ENCODE measurements around the gene BMPER.

Gene BMPER

DNA sequence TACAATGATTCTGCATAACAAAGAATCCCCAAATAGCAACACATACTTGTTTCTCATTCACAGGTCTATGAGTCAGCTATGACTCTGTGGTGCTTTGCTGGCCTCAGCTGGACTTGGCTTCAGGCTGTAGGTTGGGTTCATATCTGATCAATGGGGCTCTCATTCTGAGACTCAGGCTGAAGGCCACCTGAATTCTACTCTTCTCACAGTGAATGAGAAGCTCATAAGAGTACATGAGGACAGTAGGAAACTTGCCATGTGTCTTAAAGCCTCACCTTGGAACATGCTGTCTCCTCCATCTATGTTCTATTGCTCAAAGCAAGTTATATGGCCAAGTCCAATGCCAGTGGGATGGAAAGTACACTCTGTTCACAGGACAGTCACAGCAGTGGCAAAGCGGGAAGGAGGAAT lies 292.9 kb downstream of the BMPER start:
- H3K27ac ChIP-seq: peak overlapping the region; percentile 67; the same call in 1 of the 2 replicates
- TF ChIP-seq, protein P1, sequence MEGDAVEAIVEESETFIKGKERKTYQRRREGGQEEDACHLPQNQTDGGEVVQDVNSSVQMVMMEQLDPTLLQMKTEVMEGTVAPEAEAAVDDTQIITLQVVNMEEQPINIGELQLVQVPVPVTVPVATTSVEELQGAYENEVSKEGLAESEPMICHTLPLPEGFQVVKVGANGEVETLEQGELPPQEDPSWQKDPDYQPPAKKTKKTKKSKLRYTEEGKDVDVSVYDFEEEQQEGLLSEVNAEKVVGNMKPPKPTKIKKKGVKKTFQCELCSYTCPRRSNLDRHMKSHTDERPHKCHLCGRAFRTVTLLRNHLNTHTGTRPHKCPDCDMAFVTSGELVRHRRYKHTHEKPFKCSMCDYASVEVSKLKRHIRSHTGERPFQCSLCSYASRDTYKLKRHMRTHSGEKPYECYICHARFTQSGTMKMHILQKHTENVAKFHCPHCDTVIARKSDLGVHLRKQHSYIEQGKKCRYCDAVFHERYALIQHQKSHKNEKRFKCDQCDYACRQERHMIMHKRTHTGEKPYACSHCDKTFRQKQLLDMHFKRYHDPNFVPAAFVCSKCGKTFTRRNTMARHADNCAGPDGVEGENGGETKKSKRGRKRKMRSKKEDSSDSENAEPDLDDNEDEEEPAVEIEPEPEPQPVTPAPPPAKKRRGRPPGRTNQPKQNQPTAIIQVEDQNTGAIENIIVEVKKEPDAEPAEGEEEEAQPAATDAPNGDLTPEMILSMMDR (conservative IDR thresholded peaks at IDR 0.05): no peak
- TF ChIP-seq ZFX (IDR thresholded peaks at IDR 0.05): no peak
